Hippocampal formation (tissue), 2 donors: ENCODE results near the gene OXER1.

ENCODE experiments used
- DNase-seq, 2 donors: peaks; one replicate each; lab custom pipeline; 2025; lab: John Stamatoyannopoulos, UW

OXER1 gene

GRCh38 chr2:42764096-42764495, at the start of gene OXER1:
TSS of gene OXER1 (minus strand) at chr2:42764135. CDS start at chr2:42764062, 73 bp downstream.
- DNase-seq = no peak

- DNase-seq = peak in 1 of 2 donors; percentile 8
Measured at GRCh38 chr2:42812899-42813479, 49.1 kb upstream of the OXER1 start.

GRCh38 chr2:42810971-42811811, 47.3 kb upstream of the OXER1 start:
- peak; percentile 36 to 73 for DNase-seq

- peak; percentile 88 to 93 for DNase-seq
Measured at GRCh38 chr2:42810121-42810970, 46.4 kb upstream of the OXER1 start.

- peak; percentile 86 to 91 for DNase-seq
Measured at GRCh38 chr2:42809819-42810120, 45.8 kb upstream of the OXER1 start.

- DNase-seq = no peak
Measured at GRCh38 chr2:42809131-42809818, 45.3 kb upstream of the OXER1 start.

GRCh38 chr2:42808301-42808700, 44.4 kb upstream of the OXER1 start:
- no peak for DNase-seq

- no peak for DNase-seq
Measured at GRCh38 chr2:42806786-42807185, 42.9 kb upstream of the OXER1 start.

- DNase-seq = no peak
Measured at GRCh38 chr2:42804891-42805290, 41.0 kb upstream of the OXER1 start.

GRCh38 chr2:42804338-42804737, 40.4 kb upstream of the OXER1 start:
- DNase-seq = no peak

- no peak for DNase-seq
Measured at GRCh38 chr2:42802150-42802549, 38.2 kb upstream of the OXER1 start.

GRCh38 chr2:42801381-42801780, 37.4 kb upstream of the OXER1 start:
- no peak for DNase-seq

- no peak for DNase-seq
Measured at GRCh38 chr2:42800981-42801380, 37.0 kb upstream of the OXER1 start.

GRCh38 chr2:42800461-42800962, 36.6 kb upstream of the OXER1 start:
- no peak for DNase-seq

- DNase-seq = no peak
Measured at GRCh38 chr2:42799881-42800280, 35.9 kb upstream of the OXER1 start.

- DNase-seq = no peak
Measured at GRCh38 chr2:42797281-42797680, 33.3 kb upstream of the OXER1 start.

GRCh38 chr2:42796427-42797248, 32.7 kb upstream of the OXER1 start:
- DNase-seq = no peak

GRCh38 chr2:42795841-42796301, 31.9 kb upstream of the OXER1 start:
- no peak for DNase-seq

GRCh38 chr2:42795275-42795674, 31.3 kb upstream of the OXER1 start:
- DNase-seq = no peak

GRCh38 chr2:42794271-42795046, 30.5 kb upstream of the OXER1 start:
- no peak for DNase-seq
